Heart left ventricle (tissue), 13 donors: Measurements from ENCODE around the gene NUP35.

ENCODE experiments used
- POLR2A ChIP-seq, 2 donors: fragments of 450-650 bp; IDR thresholded peaks; one replicate each; pipeline ENCODE4 v1.6.1; 2017; ENCODE audit warnings: antibody characterized with exemption in 2 of 2, mild to moderate bottlenecking in 2 of 2, moderate library complexity in 2 of 2
- TF ChIP-seq, protein P1 (sequence below), 12 donors: fragments of 200-600 bp; sonication (generic) in 4 of 12; IDR thresholded peaks; one replicate each; pipeline versions ENCODE4 v1.5.0 to v1.8.0; 2018 to 2022; ENCODE audit warnings: antibody characterized with exemption in 12 of 12, mild to moderate bottlenecking in 5 of 12
- donor health status: ischemic (EF 13 %, LVEDD 7.1; RV severe dilation, severe dysfunction).
- donor health status: DM: no; HTN: yes; CAD: no.
- donor health status: DM: no; HTN: no; CAD: no.
- donor health status: ischemic (EF 25% LVEDD 6.9; RV normal size, moderate dysfunction).
- donor health status: ischemic (EF 25% LVEDD 5.7; RV mildly dilated, moderate dysfunction).
- donor health status: ischemic (EF 35%, LVEDD 5.7; RV mildly dilated, moderate dysfunction).
- donor health status: nonischemic (EF 11% LVEDD 7.7; RV severe dilation, severe dysfunction).
- donor health status: DM: yes; HTN: yes; CAD: no.
- donor health status: PGD.
- donor health status: ischemic (EF 29% LVEDD 5.4; RV normal size, mild dysfunction).
- donor health status: nonischemic (EF 23%, LVEDD 6.1; RV moderate dilation, normal function).

DNA sequence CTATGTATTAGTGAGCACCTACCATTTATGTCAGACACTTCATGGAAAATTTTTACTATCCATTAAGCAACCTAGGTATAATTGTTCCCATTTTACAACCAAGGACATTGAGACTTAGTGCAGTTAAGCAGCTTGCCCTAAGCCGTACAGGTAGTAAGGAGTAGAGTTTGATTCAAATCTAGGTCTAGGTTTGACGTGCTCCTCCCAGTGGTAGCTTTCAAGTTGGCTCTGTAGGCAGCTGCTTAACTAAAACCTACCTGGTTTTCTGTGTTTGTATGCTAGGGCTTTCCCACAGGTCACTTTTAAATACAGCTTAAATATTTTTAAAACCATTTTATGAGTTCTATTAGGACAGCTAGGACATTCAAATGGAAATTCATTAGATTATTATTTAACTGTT, 69.7 kb downstream of the NUP35 start:
- TF ChIP-seq, protein P1, sequence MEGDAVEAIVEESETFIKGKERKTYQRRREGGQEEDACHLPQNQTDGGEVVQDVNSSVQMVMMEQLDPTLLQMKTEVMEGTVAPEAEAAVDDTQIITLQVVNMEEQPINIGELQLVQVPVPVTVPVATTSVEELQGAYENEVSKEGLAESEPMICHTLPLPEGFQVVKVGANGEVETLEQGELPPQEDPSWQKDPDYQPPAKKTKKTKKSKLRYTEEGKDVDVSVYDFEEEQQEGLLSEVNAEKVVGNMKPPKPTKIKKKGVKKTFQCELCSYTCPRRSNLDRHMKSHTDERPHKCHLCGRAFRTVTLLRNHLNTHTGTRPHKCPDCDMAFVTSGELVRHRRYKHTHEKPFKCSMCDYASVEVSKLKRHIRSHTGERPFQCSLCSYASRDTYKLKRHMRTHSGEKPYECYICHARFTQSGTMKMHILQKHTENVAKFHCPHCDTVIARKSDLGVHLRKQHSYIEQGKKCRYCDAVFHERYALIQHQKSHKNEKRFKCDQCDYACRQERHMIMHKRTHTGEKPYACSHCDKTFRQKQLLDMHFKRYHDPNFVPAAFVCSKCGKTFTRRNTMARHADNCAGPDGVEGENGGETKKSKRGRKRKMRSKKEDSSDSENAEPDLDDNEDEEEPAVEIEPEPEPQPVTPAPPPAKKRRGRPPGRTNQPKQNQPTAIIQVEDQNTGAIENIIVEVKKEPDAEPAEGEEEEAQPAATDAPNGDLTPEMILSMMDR (IDR thresholded peaks at IDR 0.05) = no peak
- TF ChIP-seq POLR2A (IDR thresholded peaks at IDR 0.05) = no peak
